SK-N-MC (cell line): ENCODE measurements around the gene MRPL40.

Source experiments
- EZH2 ChIP-seq: fragments of 200-600 bp; sonication (generic); IDR thresholded peaks from one replicate; pipeline ENCODE4 v1.6.1; 2017; ENCODE audit warnings: antibody characterized with exemption
- POLR2AphosphoS5 ChIP-seq: IDR thresholded peaks from 2 replicates; pipeline ENCODE4 v1.6.1; 2012; ENCODE audit warnings: mild to moderate bottlenecking, low read depth, low read length, borderline replicate concordance

GRCh38 chr22:19434829-19435580, 2.7 kb downstream of the MRPL40 start:
- TF ChIP-seq EZH2 (no peak), POLR2AphosphoS5 (no peak)
